GM12801 (cell line): Measurements from ENCODE around the gene FSHR.

Experiments
- CTCF ChIP-seq: IDR thresholded peaks from one replicate; pipeline ENCODE4 v1.5.1; 2011; ENCODE audit warnings: control low read depth; ENCODE audit not compliant: insufficient read length; ENCODE audit errors: extremely low read depth

Gene FSHR

GRCh38 chr2:49004036-49004626 is 150.2 kb downstream of the FSHR start:
- no peak for TF ChIP-seq CTCF

- no peak for TF ChIP-seq CTCF
These were observed 151.1 kb downstream of the FSHR start for GRCh38 chr2:49003201-49003600.

DNA sequence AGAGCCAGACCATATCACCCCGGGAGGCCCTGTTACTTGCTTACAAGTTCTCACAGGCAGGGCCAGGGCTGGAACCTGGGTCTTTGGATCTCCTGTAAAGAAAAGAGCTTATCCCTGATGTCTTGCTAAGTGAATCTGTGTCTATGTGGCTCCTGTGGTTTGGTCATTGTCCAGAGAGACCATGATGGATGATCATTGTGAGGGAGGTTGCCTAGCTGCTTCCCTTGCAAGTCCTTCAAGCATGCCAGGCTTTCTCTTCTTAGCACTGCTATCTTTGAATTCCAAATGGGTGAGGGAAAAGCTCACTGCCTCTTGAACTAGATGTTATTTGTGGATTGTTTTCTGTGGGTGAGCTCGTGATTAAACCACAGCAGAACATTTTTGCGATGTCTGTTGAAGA is 151.6 kb downstream of the FSHR start:
- no peak for TF ChIP-seq CTCF

GRCh38 chr2:49000695-49001094 is 153.6 kb downstream of the FSHR start:
- TF ChIP-seq CTCF, result no peak

DNA sequence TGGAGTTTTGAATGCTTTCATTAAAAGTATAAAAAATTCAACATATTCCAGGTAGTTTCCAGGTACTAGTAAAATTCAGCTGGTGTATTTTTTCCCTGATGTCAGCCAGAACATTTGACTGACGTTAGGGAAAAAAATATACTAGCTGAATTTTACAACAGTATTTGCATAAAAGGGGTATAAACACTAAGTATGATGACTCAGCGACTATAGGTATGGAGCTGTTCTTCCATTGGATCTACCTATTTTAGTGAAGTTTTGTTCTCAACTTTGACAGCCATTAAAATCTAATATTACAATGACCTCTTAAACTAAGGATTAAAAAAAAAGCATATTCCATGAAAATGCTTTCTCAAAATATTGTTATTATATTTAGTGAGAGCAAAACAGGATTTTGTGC is 155.9 kb downstream of the FSHR start:
- TF ChIP-seq CTCF, result no peak

- no peak for TF ChIP-seq CTCF
These were observed 160.7 kb downstream of the FSHR start for GRCh38 chr2:48993576-48993975.

DNA sequence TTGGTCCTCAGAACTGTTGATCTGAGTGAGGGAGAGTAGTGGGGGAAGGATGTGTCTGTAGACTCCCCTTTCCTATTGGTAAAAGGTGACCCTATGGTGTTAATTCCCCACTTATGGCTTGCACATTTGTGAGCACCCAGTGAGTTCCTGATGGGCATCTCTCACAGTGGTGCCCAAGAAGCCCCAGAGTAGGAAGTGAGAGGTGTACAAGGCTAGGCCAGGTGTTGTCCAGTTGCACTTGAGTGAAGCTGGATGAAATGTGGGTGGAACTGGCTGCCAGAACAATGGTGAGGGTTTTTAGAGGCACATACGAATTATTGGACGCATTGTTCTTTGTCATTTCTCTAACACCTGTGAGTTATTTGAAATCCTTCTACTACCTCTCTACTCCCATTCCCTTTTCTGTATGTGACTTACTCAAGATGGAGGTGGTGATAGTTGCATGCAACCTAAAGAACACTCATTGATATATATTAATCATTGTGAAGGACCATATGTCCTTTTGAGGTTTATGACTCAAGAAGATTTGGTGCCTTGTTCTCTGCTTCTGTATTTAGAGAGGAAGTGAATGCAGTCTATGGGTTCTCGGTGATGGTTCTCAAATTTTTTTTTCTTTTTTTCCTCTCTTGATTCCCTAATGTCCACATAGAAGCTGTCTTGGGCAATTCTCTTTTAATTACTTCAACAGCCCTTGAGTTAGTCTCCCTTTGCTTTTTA is 162.7 kb downstream of the FSHR start:
- no peak for TF ChIP-seq CTCF

DNA sequence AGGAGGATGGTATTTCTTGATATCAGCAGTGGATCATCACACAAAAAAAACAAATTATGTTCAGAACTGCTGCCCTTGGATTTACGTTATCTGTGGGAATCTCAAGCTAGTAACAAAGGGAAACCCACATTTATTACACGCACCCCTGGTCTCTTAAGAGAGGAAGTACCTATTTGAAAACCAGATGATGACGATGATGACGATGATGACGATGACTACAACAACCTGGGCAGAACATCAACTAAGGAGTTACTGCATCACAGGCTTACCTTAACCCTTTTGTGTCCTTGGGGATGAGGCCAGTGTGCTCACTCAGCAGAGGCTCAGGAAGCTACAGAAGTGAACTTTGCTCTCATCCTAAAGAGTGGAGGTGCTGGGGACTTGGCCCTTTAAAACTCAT is 169.4 kb downstream of the FSHR start:
- TF ChIP-seq CTCF, result no peak
